HK-2 (cell line): ENCODE results near the gene HSD11B1L.
A peak's percentile ranks its signal among the peaks of the same experiment; 100 is the strongest.

Experiments
- DNase-seq: peaks from one replicate; pipeline ENCODE4 v3.0.0-alpha.2; 2018; ENCODE audit not compliant: unreplicated experiment

Gene HSD11B1L

DNA sequence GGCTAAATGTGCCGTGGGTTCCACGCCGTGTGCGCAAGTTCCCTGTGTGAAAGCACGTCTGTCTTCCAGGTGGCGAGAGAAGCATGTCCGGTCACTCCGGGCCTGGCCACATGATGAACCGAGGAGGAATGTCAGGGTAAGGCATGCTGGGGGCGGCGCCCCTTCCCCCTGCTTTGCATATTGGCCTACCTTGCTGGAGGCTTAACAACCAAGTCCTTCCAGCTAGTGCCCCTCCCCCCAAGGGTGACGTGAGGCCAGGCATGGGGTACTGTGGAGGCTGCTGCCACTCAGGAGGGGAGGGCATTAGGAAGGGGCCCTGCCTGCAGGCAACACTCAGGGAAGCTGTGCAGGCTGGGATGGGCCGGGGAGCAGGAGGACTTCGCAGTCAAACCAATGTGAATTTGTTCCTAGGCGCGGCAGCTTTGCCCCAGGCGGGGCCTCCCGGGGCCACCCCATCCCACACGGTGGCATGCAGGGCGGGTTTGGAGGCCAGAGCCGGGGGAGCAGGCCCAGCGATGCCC lies 13.0 kb upstream of the HSD11B1L start:
- DNase-seq, result no peak

DNA sequence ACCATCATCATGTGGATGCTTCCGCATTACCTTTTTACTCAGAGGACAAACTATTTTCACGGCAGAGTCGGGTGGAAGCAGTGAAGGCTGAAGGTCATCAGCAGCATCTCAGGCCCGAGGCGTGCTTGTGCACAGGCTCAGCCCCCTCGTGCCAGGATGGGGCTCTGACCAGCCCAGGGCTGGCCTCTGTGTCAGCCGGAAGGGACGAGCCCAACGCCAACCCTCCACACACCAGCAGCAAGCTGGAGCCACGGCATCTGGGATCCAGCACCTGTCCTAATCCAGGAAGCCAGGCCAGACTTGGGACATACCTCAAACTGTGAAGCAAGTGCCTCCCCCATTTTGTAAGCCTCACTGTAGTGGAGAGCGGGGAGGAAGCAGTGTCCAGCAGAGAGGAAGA lies 11.6 kb upstream of the HSD11B1L start:
- no peak for DNase-seq

GRCh38 chr19:5671600-5671999 lies 9.2 kb upstream of the HSD11B1L start:
- no peak for DNase-seq

- DNase-seq, result no peak
These were observed 7.9 kb upstream of the HSD11B1L start for GRCh38 chr19:5672708-5673459.

GRCh38 chr19:5673752-5674151 lies 7.1 kb upstream of the HSD11B1L start:
- no peak for DNase-seq

GRCh38 chr19:5674714-5675113 lies 6.1 kb upstream of the HSD11B1L start:
- DNase-seq, result no peak

GRCh38 chr19:5676105-5676771 lies 4.6 kb upstream of the HSD11B1L start:
- no peak for DNase-seq

DNA sequence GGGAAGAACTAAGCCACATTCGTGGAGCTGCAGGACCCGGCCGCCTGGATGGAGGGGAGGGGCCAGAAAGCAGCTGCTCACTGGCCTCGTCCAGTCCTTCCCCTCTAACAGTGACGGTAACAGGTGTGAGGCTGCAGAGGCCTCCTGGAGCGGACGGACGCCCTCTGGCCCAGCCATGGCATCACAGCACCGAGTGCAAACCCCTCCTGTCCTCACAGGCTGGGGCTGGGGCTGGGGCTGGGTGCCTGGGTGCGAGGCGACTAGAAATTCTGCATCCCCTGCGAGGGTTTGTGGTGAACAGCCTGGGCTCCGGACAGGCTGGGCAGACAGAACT lies 4.1 kb upstream of the HSD11B1L start:
- DNase-seq, result no peak

DNA sequence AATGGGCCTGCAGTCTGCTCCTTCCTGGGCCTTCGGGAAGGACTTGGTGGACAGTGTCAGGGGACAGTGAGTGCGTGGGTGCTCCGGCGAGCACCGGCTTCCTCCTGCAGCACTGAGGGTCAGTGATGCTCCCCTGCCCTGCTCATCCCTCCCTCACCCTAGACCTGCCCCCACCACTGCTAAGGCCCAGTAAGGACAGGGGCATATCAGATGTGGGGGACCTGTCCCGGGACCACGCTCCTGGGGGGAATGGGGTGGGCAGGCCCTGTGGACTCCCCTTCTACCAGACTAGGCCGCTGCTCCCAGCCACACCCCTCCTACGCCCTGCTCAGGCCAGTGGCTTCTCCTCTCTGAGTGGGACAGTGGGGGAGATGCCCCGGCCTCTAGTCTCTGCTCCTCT lies 3.7 kb upstream of the HSD11B1L start:
- no peak for DNase-seq

DNA sequence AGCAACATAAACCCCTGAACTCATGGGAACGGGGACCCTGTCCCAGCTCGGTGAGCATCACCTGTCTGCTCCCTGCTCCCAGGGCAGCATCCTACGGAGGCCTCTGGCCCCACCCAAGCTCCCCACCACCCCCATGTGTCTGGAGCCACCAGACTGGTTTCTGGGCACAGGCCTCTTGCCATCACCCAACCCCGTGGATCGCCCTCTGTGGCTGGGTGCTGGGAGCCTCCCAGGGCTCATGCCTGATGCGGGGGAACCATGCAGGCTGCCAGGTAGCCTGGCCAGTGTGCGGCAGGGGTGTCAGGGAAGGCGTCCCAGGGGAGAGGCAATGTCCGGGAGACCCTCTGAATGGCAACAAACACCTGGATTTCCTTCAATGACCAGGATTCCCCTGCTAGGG lies 3.2 kb upstream of the HSD11B1L start:
- DNase-seq, result no peak

DNA sequence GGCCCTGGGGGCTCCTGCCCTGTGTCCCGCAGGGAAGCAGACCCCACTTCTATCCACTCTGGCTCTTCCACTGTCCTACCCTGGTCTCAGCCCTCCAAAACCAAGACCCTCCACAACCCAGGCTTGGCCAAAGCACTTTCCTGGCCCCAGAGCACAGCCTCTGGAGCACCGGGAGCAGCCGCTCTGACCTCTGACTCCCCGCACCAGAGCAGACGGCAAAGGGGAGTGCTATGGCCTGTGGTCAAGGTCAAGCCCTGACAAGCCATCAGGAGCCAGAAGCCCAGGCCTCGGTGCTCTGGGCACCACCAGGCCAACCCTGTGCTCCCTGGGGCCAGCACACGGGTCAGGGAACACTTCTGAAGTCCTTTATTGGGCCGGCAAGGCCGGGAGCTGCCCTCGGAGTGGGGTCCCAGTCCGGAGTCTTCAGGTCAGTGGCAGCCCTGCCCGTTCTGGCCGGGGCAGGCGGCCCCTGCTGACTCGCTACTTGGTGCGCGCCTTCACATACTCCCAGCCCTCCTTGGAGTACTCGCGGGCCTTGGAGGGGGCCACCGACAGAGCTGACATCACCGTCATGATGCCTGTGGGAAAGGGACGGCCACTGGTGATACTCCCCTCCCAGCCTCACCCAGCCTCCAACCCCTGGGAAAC lies 2.6 kb upstream of the HSD11B1L start:
- DNase-seq, result no peak

- no peak for DNase-seq
These were observed 1.3 kb upstream of the HSD11B1L start for GRCh38 chr19:5679289-5680083.

DNA sequence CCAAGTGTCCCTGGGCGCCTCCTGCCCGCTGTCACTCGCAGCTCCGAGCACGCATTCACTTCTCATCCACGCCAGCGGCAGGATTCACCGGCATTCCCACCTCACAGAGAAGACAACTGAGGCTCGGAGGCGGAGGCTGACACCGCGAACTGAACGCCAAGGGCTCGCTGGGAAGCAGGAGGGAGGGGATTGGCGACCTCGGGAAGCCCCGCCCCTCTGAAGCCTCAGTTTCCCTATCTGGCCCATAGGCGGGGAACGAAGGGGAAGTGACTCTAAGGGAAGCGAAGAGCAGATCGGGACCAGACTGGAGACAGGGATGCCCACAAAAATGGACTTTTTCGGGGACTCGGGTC lies 767 bp upstream of the HSD11B1L start:
- no peak for DNase-seq

DNA sequence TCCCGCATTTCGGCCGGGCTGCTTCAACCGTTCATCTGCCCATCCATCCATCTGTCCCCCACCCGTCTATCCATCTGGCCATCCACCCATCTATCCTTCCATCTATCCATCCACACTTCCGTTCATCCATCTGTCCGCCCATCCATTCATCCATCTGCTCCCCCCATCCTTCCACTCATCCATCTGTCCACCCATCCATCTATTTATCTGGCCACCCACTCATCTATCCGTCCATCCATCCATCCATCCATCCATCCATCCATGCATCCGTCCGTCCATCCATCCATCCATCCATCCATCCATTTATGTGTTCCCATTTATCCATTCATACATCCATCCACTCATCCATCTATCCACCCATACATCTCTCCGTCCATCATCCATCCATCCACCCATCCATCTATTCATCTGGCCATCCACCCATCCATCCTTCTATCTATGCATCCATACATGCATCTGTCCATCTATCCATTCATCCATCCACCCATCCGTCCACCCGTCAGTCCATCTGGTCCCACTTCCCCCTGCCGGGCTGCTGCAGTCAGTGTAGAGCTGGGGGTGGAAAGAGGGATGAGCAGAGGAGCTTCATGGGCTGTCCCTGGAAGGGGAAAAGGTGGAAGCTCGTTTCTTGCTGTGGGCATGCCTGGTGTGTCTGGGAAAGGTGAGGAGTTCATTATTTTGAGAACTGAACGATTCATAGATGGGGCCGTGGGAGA lies 722 bp downstream of the HSD11B1L start:
- DNase-seq, result no peak

DNA sequence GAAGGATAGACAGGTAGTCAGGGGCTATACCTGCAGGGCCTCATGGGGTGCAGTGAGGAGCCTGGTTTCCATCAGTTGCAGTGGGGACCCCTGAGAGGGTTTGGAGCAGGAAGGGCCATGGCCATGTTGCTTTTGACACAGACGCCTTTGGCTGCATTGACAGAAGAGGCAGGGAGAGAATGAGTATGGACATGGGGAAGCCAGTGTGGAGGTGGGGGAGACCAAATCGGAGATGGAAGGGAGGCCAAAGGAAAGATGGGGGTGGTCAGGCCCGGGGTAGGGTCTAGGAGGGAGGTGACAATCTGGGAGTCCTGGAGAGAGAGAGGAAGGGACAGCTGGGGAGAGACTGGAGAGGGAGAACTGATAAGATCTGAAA lies 1.3 kb downstream of the HSD11B1L start:
- no peak for DNase-seq

GRCh38 chr19:5683177-5683886 lies 2.5 kb downstream of the HSD11B1L start:
- no peak for DNase-seq

DNA sequence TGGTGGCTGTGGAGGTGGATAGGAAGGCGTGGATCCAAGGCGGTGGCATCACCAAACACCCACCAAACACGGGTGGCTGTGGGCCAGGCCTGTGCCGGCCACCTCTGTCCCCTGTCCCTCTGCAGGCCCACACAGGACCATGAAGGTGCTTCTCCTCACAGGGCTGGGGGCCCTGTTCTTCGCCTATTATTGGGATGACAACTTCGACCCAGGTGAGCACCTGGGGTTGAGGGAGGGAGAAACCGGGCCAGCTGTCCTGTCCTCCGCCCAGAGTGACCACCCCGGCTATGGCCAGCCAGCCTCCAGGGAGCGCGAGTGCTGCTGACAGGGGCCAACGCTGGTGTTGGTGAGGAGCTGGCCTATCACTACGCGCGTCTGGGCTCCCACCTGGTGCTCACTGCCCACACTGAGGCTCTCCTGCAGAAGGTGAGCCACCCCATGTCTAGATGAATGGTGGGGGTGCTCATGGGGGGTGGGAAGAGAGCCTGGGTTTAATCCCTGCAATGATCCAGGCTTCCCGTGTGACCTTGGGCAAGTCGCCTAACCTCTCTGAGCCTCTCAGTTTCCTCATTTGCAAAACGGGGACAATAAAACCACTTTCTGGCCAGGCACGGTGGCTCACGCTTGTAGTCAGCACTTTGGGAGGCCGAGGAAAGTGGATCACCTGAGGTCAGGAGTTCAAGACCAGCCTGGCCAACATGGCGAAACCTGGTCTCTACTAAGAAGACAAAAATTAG lies 4.0 kb downstream of the HSD11B1L start:
- no peak for DNase-seq

DNA sequence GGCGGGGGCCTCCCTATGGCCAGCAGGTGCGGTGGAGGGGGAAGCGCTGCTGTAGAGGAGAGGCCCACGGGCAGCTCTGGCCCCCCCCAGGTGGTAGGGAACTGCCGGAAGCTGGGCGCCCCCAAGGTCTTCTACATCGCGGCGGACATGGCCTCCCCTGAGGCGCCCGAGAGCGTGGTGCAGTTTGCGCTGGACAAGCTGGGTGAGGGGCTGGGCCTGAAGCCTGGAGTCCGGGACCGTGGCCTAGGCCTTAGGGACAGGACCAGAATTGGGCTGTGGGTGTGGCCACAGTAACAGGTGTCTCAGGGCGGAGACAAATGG lies 5.5 kb downstream of the HSD11B1L start:
- no peak for DNase-seq

DNA sequence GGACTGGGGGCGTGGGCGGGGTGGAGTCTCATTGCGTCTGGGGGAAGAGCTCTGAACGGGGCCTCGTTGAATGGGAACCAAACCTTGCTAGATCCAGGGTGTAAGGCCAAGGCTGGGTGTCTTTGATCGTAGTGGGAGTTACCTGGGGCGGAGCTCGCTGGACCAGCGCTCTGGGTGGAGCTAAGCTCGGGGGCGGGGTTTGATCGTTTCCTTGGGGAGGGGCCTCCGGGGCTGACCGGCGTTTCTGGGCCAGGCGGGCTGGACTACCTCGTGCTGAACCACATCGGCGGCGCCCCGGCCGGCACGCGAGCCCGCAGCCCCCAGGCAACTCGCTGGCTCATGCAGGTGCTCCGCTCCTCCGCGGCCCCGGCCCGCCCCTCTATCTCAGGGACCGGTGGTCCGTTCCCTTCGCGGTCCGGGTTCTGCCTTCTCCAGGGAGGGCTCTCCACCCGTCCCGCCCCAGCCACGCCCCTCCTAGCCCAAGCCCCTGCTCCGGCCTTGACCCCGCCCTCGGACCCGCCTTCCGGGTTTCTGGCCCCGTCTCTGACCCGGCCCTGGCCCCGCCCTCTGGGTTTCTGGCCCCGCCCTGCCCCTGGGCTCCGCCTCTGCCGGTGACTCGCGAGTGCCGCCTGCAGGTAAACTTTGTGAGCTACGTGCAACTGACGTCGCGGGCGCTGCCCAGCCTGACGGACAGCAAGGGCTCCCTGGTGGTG lies 6.0 kb downstream of the HSD11B1L start:
- peak; percentile 98 for DNase-seq
